ENCODE data around the gene MARCO. TPM values are rescaled to one million over a fixed set of nuclear protein-coding genes. Genes with fewer than 3 reads are reported as not detected.

MARCO gene
- total and polyA plus RNA-seq, 2 of the 8 experiments (the other 6 are each of a cell fraction or from before 2014, with no cell fraction given): not detected

DNA sequence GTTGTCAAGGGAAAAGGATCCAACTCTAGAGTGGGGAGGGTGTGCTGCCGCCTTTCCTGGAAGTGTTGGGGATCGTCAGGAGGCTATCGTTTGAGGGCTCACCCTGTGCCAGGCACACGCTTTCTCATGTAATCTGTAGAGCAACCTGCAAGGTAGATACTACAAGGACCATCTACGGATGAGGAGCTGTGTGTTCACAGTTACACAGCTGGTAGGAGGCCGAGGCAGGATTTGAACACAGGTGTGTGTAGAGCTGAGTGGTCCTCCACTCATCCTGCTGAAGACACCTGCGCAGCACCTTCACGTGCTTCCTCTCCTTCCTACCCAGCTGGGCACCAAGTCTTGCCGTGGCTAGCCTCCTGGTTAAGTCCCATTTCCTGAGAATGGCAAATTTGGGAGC, 68.3 kb downstream of the MARCO start:
- Histone ChIP-seq H3K4ac (replicated peaks; ENCODE audit: insufficient read length, low read depth, low read length) (no peak overlapping the region), H3K36me3 (ENCODE audit: control insufficient read depth in 2 of 4, insufficient read depth in 4 of 4, low read length in 3 of 4) (no peaks in the 10 kb centered on the region), H2BK15ac (ENCODE audit: low read length) (no peak overlapping the region), H3K18ac (ENCODE audit: extremely low read depth, low read length) (no peak overlapping the region), H3K79me2 (ENCODE audit: control insufficient read depth in 1 of 2, insufficient read depth in 2 of 2, low read length in 2 of 2) (no peaks in the 10 kb centered on the region), H2BK20ac (ENCODE audit: low read length) (no peak overlapping the region), H4K91ac (replicated peaks; ENCODE audit: insufficient read length, low read length) (no peak overlapping the region), H3K79me1 (ENCODE audit: low read depth, low read length) (no peaks in the 10 kb centered on the region), H2BK120ac (replicated peaks; ENCODE audit: low read depth, low read length) (no peak overlapping the region), H3K4me2 (ENCODE audit: insufficient read depth in 1 of 2, low read depth in 2 of 2, low read length in 2 of 2) (no peak overlapping the region), H3K23ac (ENCODE audit: insufficient read length) (no peak overlapping the region), H2AFZ (ENCODE audit: low read length) (no peak overlapping the region), H2BK12ac (ENCODE audit: low read depth, low read length) (no peak overlapping the region), H3K27ac (ENCODE audit: low read depth, low read length) (no peak overlapping the region), H2BK5ac (ENCODE audit: low read depth, low read length) (no peak overlapping the region), H3K4me3 (ENCODE audit: extremely low read depth in 1 of 4, insufficient read depth in 2 of 4, low read depth in 3 of 4, low read length in 4 of 4) (no peak overlapping the region), H3K14ac (ENCODE audit: insufficient read length) (no peak overlapping the region), H3K56ac (replicated peaks; ENCODE audit: insufficient read length, low read depth, low read length) (no peak overlapping the region), H3K4me1 (replicated peaks in 1 of 4; ENCODE audit: control insufficient read depth in 3 of 4, insufficient read depth in 4 of 4, low read length in 3 of 4) (peaks cover 0 to 2% (median 0%) of the 10 kb centered on the region in 4 experiments; a peak in 4 of 7 replicates), H2AK5ac (ENCODE audit: low read depth, low read length) (no peak overlapping the region), H4K20me1 (replicated peaks in 1 of 2; ENCODE audit: control insufficient read depth in 1 of 2, insufficient read depth in 2 of 2, low read length in 2 of 2) (no peaks in the 10 kb centered on the region), H3K23me2 (ENCODE audit: low read depth, low read length) (no peaks in the 10 kb centered on the region), H3K9me3 (ENCODE audit: insufficient read depth in 2 of 2, low read depth in 1 of 2, low read length in 1 of 2) (0 out of 4 replicates have a peak, but pooled peaks cover 0 to under 1% of the 10 kb centered on the region in 2 experiments), H3K27me3 (replicated peaks in 1 of 4; ENCODE audit: control insufficient read depth in 3 of 4, extremely low read depth in 1 of 4, insufficient read depth in 3 of 4, low read length in 3 of 4) (peaks cover 0 to 4% (median 3%) of the 10 kb centered on the region in 4 experiments; a peak in 5 of 7 replicates), H4K8ac (ENCODE audit: extremely low read depth, insufficient read depth, low read length) (no peak overlapping the region), H3K9ac (replicated peaks in 1 of 4; ENCODE audit: extremely low read depth in 1 of 4, low read depth in 3 of 4, low read length in 3 of 4) (no peak overlapping the region), H4K5ac (ENCODE audit: insufficient read length, low read depth, low read length) (no peak overlapping the region)
- TF ChIP-seq RNF2 (IDR thresholded peaks at IDR 0.05; ENCODE audit: borderline replicate concordance, low read depth, low read length, missing control alignments, poor library complexity, severe bottlenecking): no peak
- FAIRE-seq: no peak
- no peak for DNase-seq (ENCODE audit: low read depth in 1 of 2, low spot score in 2 of 2)
- ChIA-PET POLR2A (ENCODE audit: partially characterized antibody) (no interaction called here), CTCF (ENCODE audit: partially characterized antibody) (interaction anchor here (0.7 to 4.3 kb wide), 8 partner anchors 16 to 281 kb away, joined by 3 to 61 read pairs (median 6); no protein-coding TSS in a partner anchor)
- 88% methylated on average over 9 of the region's 9 CpGs; no CpG with 5 or more reads in 1 of the 2 experiments for WGBS, 2 experiments (ENCODE audit: extremely low coverage in 1 of 2, insufficient coverage in 1 of 2, insufficient read length in 1 of 2, insufficient replicate concordance in 2 of 2, low coverage in 1 of 2, low lambda C conversion rate in 2 of 2, missing lambda C conversion rate in 1 of 2)

All from H1 (cell line).